HAP-1 (cell line): ENCODE results near the gene RHBDD3.
A peak's percentile ranks its signal among the peaks of the same experiment; 100 is the strongest.
"Not testable (repeated sequence)": the region's sequence is repeated elsewhere in the genome, so short reads cannot be mapped to it uniquely, and the experiment has no call there.

ENCODE experiments used
- DNase-seq, 2 experiments: peaks; one replicate each; pipeline ENCODE4 v3.0.0-alpha.2; 2016 to 2020; ENCODE audit warnings: low spot score in 2 of 2
- H3K27me3 ChIP-seq: fragments of 250-450 bp; sonication (Bioruptor Pico); 2 replicates; pipeline ENCODE4 v1.5.1; 2020; ENCODE audit warnings: low read depth, mild to moderate bottlenecking, moderate library complexity
- H3K36me3 ChIP-seq: fragments of 250-450 bp; sonication (Bioruptor Pico); replicated peaks from 2 replicates; pipeline ENCODE4 v1.5.1; 2020; ENCODE audit warnings: mild to moderate bottlenecking
- H3K4me1 ChIP-seq: fragments of 250-450 bp; sonication (Bioruptor Pico); 2 replicates; pipeline ENCODE4 v1.5.1; 2020; ENCODE audit warnings: mild to moderate bottlenecking
- H3K4me3 ChIP-seq: fragments of 250-450 bp; sonication (Bioruptor Pico); 2 replicates; pipeline ENCODE4 v1.5.1; 2020; ENCODE audit warnings: mild to moderate bottlenecking, moderate library complexity
- H3K9me3 ChIP-seq: fragments of 250-450 bp; sonication (Bioruptor Pico); 2 replicates; pipeline ENCODE4 v1.5.1; 2020; ENCODE audit warnings: mild to moderate bottlenecking, moderate library complexity
- in situ Hi-C: fragments of 300-500 bp; cut with MboI; formaldehyde crosslinking; loops from 3 replicates; pipeline ENCODE4 v1.14.3; 2020; ENCODE audit warnings: low sequenced_read_pairs, inconsistent platforms, mixed read lengths

Gene RHBDD3

DNA sequence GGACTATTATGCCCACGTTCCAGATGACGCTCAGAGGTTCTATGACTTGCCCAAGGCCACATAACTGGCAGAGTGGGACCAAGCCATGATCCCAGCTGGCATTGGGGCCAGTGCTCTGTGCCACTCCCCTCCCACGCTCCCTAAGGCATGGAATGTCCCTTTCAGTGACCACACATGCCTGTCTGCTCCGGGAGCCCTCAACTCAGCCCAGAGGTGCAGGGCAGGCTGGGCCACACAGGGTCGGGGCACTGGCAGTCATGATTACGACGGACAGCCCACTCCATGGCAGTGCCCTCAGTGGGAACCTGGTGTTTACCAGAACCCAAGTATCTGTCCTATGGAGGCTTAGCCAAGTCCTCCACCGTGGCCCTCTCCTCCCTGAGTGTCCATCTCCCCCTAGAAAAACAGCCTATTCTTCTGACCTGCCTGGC, 10.0 kb downstream of the RHBDD3 start:
- Histone ChIP-seq H3K36me3 (peaks cover 13% of the 10 kb centered on the region), H3K9me3 (no peaks in the 10 kb centered on the region), H3K4me3 (no peak overlapping the region), H3K4me1 (no peaks in the 10 kb centered on the region), H3K27me3 (no peaks in the 10 kb centered on the region)
- in situ Hi-C loops: no loop called here
- no peak for DNase-seq

DNA sequence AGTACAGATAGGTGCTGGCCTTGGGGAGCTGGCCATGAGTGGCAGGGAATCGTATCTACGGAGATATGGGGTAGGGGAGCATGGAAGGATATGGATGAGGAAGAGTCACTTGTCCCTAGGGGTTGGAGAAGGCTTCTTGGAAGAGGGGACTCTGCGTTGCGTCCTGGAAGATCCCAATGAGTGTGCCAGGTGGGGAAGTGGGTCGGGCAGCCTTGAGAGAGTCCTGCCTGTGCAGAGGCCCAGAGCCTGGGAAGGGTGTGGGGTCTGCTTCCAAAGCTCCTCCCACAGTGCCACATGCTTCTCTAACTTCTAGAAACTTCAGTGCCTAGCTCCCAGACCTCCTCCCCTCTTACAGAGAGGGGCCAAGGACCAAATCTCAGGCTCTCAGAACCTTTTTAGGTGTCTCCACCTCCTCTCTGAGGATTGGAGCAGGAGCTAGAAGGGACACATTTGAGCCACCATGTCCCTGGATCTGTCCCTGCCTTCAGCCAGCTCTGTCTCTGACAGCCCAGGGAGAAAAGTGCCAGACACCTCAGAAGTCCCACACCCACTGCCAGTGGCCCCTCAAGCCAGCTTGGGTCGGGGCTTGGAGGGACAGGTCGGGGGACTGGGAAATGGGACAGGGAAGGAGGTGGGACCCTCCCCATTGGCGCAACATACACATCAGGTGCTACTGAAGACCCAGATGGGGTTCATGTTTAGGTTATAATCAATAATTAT, 11.0 kb downstream of the RHBDD3 start:
- peaks cover 13% of the 10 kb centered on the region for H3K36me3 ChIP-seq
- DNase-seq: no peak
- no peaks in the 10 kb centered on the region for H3K27me3 ChIP-seq
- no peaks in the 10 kb centered on the region for H3K4me1 ChIP-seq
- in situ Hi-C loops: no loop called here
- no peak overlapping the region for H3K4me3 ChIP-seq
- no peaks in the 10 kb centered on the region for H3K9me3 ChIP-seq

DNA sequence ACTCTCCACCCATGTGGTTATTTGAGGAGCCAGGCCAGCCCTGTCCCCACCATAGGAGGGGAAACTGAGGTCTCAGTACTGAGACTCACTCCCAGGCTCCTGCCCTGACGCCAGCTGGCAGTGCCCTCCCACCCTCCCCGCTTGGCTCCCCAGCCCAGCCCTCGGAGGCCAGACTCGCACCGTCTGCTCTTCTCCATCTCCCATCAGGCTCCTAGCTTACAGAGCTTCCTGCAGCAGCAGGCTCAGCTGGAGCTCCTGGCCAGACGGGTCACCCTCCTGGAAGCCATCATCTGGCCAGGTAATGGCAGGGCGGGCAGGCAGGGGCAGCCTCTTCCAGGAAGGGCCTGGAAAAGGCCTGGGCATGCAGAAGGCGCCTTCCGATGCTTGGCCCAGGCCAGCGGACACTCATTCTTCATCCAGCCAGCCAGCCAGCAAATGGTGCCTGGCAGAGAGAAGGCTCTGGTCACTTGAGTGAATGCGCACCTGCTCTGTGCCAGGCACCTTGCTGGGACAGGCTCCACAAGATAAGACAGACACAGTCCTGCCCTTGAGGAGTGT, 12.6 kb downstream of the RHBDD3 start:
- no peaks in the 10 kb centered on the region for H3K9me3 ChIP-seq
- DNase-seq: no peak
- no peaks in the 10 kb centered on the region for H3K27me3 ChIP-seq
- H3K4me3 ChIP-seq: no peak overlapping the region
- H3K4me1 ChIP-seq: no peaks in the 10 kb centered on the region
- in situ Hi-C loops: no loop called here
- peaks cover 4% of the 10 kb centered on the region; the same call in 1 of the 2 replicates for H3K36me3 ChIP-seq

DNA sequence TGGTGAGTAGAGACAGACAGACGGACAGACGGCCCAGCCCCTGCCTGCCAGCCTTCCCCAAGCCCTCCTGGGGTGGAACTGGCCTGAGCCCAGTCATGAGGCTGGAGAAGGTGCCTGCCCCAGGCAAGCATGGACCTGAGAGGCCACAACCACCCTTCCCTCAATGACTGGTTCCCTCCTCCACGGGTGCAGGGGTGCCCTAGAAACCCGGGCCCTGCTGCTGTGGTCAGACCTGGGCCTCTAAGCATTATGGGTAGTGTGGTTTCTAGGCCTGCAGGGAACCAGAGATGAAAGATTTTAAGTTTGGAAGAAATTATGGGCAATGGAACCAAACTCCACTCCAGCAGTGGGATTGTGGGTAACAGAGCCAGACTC, 13.5 kb downstream of the RHBDD3 start:
- Histone ChIP-seq H3K36me3 (0 out of 2 replicates have a peak, but pooled peaks cover under 1% of the 10 kb centered on the region), H3K4me3 (no peak overlapping the region), H3K4me1 (no peaks in the 10 kb centered on the region), H3K9me3 (no peaks in the 10 kb centered on the region), H3K27me3 (no peaks in the 10 kb centered on the region)
- no peak for DNase-seq
- in situ Hi-C loops: no loop called here

DNA sequence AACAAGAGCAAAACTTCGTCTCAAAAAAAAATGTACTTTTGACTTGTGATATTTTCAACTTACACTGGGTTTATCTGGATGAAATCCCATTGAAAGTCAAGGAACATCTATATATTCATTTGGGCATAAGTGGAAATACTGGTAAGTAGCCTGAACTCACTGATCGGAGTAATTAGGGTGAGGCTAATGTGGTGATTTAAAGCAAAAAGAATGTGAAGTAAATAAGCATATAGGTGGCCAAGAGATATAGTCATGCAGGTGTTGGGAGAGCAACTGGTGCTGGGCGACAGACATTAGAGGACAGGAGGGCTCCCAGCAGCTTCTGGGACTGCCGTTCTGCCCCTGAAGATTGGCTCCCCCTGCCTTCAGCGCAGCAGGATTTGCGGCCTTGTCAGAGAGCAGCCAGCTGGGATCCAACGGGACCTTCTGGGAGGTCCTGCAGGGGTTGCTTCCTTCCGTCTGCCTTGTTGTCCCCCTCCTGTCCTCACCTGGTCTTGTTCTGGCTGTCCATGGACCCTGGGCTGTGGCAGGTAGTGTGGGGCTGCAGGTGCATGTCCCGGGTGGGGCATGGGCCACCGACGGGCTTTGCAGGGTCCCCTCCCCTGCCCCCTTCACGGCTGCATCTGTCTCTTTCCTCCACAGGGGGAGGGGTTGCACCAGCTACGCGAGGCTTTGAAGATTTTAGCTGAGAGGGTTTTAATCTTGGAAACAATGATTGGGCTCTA, 14.1 kb downstream of the RHBDD3 start:
- Histone ChIP-seq H3K27me3 (no peaks in the 10 kb centered on the region), H3K4me3 (no peak overlapping the region), H3K36me3 (no peaks in the 10 kb centered on the region), H3K4me1 (no peaks in the 10 kb centered on the region), H3K9me3 (no peaks in the 10 kb centered on the region)
- no peak for DNase-seq
- in situ Hi-C loops: no loop called here

DNA sequence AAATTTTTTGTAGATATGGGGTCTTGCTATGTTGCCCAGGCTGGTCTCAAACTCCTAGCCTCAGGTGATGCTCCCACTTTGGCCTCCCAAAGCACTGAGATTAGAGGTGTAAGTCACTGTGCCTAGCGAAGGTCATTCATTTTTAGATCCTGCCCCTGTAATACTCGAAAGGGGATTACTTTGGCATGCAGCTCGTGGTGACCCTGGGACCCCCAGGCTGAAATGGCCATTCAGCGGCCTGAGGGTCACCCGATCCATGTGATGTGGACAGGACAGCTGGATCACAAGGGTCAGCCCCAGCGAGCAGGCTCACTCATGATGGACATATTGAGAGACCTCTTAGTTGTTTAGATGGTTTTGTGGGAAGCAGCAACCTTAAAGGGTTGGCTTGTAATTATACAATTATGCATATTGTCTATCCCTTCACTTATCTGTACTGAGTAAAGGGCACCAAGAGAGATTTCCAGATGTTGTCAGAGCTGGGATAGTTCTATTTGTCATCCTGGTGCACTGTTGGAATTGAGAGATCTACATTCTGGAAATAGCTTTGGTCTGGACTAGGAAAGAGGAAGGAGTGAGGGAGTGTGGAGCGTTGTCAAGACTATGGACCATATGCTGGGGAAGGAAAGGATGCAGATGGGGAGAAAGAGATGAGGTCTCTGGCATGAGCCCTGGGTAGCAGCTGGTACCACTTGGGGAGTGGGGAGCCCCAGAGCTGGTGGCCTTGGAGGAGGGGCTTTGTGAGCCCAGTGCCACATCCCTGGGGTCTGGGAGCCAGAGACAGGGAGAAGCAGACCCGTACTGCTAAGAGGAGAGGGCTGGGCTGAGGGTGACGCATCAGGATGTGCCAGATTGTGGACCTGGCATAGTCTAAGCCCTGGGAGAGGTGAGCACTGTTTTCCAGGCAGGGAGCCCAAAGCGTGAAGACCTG, 15.5 kb downstream of the RHBDD3 start:
- H3K36me3 ChIP-seq: no peaks in the 10 kb centered on the region
- H3K4me1 ChIP-seq: no peaks in the 10 kb centered on the region
- DNase-seq: no peak
- H3K4me3 ChIP-seq: no peak overlapping the region
- no peaks in the 10 kb centered on the region for H3K9me3 ChIP-seq
- H3K27me3 ChIP-seq: no peaks in the 10 kb centered on the region
- in situ Hi-C loops: no loop called here

DNA sequence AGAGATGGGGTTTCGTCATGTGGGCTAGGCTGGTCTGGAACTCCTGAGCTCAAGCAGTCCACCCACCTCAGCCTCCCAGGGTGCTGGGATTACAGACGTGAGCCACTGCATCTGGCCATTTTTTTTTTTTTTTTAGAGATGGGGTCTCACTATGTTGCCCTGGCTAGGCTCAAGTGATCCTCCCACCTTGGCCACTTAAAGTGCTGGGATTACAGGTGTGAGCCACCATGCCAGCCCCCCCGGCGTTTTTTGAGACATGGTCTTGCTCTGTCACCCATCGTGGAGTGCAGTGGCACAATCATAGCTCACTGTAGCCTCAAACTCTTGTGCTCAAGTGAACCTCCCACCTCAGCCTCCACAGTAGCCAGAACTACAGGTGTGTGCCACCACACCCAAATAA, 16.5 kb downstream of the RHBDD3 start:
- in situ Hi-C loops: no loop called here
- Histone ChIP-seq H3K36me3 (no peaks in the 10 kb centered on the region), H3K4me3 (no peak overlapping the region), H3K4me1 (no peaks in the 10 kb centered on the region), H3K9me3 (no peaks in the 10 kb centered on the region), H3K27me3 (no peaks in the 10 kb centered on the region)
- DNase-seq: no peak

DNA sequence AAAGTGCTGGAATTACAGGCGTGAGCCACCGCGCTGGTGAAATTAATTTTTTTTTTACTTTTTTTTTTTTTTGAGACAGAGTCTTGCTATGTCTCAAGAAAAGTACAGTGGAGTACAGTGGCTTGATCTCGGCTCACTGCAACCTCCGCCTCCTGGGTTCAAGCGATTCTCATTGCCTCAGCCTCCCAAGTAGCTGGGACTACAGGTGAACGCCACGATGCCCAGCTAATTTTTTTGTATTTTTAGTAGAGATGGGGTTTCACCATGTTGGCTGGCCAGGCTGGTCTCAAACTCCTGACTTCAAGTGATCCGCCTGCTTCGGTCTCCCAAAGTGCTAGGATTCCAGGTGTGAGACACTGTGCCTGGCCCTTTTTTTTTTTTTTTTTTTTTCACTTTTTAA, 19.9 kb downstream of the RHBDD3 start:
- H3K4me3 ChIP-seq, H3K4me1 ChIP-seq, H3K27me3 ChIP-seq, H3K9me3 ChIP-seq, H3K36me3 ChIP-seq, DNase-seq: not testable (repeated sequence)
- in situ Hi-C loops: loop anchor here (5.0 kb wide), 1 partner anchor 396 kb away; no protein-coding TSS in a partner anchor

DNA sequence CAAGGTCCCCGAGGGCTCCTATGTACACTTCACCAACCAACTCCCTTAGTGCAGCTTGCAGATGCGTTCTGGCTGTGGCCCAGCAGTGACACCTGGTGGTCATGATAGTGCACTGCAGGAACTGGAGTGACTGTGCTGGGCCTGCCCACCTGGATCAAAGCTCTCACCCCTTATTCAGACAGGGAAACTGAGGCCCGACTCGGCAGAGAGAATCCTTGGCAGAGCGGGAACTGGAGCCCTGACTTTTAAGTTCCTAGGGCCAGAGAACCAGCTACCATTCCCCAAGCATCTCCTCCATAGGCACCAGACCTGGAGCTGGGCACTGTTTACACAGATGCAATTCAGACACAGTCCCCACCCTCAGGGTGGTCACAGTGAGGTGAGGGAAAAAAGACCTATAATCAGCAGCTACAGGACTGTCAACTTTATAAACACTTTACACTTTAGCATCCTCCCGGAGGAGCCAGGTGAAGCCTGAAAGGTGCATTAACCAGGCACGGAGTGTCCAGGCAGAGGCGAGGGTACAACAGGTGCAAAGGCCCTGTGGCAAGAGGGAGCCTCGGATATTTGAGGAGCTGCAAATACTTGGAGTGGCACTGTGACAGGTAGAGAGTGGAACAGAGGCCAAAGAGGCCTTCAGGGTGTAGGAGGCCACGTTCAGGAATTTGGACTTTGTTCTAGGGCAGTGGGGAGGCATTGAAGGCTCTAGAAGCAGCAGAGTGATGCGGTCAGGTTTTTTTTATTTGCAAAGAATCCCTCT, 22.0 kb downstream of the RHBDD3 start:
- H3K4me3 ChIP-seq: no peak overlapping the region
- no peaks in the 10 kb centered on the region for H3K4me1 ChIP-seq
- H3K36me3 ChIP-seq: no peaks in the 10 kb centered on the region
- in situ Hi-C loops: loop anchor here (5.0 kb wide), 1 partner anchor 394 kb away; no protein-coding TSS in a partner anchor
- peak; percentile 59 to 77 for DNase-seq
- no peaks in the 10 kb centered on the region for H3K9me3 ChIP-seq
- H3K27me3 ChIP-seq: no peaks in the 10 kb centered on the region

DNA sequence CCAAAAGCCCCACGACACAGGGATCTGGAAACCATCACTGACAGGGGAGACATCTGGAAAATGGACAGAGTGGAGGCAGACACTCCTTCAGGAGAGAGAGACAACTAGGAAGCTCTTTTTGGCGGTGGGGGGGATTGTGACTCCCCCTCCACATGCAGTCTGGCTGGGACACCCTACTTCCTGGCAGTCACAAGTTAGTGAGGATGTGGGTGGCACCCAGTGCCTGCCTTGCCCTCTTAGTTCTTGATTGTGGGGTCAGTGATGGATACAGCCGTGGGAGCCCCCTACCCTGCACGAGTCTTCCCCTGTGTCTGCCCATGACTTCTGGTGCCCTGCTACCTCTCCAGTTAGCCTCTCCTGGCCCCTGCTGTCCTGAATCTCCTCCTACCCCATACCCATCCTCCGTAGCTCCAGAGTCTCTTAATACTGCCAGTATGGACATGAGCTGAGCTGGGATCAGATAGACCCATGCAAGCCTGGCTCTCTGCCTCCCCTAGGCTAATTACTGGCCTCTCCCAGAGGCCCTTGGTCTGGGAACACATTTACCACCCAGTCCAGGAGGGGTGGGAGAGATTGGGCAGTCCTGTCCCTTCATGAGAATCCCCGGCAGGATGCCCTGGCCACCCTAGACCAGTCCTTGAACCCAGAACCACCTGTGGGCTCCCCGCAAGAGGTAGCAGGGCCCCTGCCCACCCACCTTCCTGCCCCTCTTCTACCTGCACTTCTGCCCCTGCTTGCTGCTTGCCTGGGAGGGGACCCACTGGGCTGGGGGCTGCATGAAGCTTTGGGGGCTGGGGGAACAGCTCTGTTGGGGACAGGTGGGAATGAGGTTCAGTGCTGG, 22.8 kb downstream of the RHBDD3 start:
- DNase-seq: no peak
- H3K4me3 ChIP-seq: no peak overlapping the region
- no peaks in the 10 kb centered on the region for H3K36me3 ChIP-seq
- no peaks in the 10 kb centered on the region for H3K27me3 ChIP-seq
- H3K9me3 ChIP-seq: no peaks in the 10 kb centered on the region; the same call in 1 of the 2 replicates
- H3K4me1 ChIP-seq: no peaks in the 10 kb centered on the region
- in situ Hi-C loops: loop anchor here (5.0 kb wide), 1 partner anchor 393 kb away; no protein-coding TSS in a partner anchor

DNA sequence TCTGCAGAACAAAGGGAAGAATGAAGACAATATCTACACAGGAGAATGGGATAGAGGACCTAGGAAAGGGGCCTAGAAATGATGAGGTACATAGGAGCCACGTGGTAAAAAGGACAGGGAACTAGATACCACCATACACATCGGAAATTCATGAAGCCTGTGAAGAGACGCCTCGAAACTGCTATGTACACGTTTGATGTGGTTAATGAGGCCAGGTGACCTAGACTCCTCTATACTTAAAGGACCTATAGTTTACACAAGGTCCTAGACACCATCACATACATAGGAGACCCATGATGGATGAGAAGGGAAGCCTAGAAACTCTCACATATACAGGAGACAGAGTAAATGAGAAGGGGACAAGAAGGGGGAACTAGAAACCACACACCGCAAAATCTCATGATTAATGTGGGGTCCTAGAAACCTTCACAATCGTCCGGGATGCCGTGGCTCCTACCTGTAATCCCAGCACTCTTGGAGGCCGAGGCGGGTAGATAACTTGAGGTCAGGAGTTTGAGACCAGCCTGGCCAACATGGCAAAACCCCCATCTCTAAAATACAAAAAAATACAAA, 23.8 kb downstream of the RHBDD3 start:
- H3K4me3 ChIP-seq: no peak overlapping the region
- DNase-seq: no peak
- no peaks in the 10 kb centered on the region for H3K36me3 ChIP-seq
- no peaks in the 10 kb centered on the region for H3K27me3 ChIP-seq
- H3K9me3 ChIP-seq: peaks cover 2% of the 10 kb centered on the region; the same call in 1 of the 2 replicates
- no peaks in the 10 kb centered on the region for H3K4me1 ChIP-seq
- in situ Hi-C loops: no loop called here

DNA sequence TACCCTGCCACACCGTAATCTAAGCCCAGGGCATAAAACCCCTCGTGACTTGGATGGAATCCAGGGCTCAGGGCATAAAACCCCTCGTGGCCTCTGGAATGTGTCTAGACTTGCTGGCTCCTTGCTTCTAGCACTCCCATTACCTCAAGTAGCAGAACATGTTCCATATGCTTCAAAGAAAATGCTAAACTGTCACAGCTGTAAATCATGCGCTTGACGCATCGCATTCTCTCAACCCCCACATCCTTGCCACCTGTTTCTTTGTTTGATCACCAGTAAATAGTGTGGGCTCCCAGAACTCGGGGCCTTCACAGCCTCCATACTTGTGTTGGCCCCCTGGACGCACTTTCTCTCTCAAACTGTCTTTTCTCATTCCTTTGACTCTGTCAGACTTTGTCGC, 27.3 kb downstream of the RHBDD3 start:
- H3K36me3 ChIP-seq, H3K4me3 ChIP-seq, in situ Hi-C loops, H3K9me3 ChIP-seq, H3K4me1 ChIP-seq, DNase-seq, H3K27me3 ChIP-seq: not testable (repeated sequence)
